ENCODE data around the gene DDB1.

The DDB1 gene

GRCh38 chr11:61305417-61305816, 27.5 kb downstream of the DDB1 start:
- Mint-ChIP-seq H3K27ac (no peak overlapping the region), H3K4me1 (ENCODE audit: low read depth) (peaks cover 3% of the 10 kb centered on the region), H3K4me3 (no peak overlapping the region), H3K9me3 (ENCODE audit: low read depth) (no peaks in the 10 kb centered on the region), H3K27me3 (no peaks in the 10 kb centered on the region), H3K36me3 (peaks cover 12% of the 10 kb centered on the region)

- no peaks in the 10 kb centered on the region for H3K9me3 Mint-ChIP-seq (ENCODE audit: low read depth)
- no peaks in the 10 kb centered on the region for H3K27me3 Mint-ChIP-seq
- H3K36me3 Mint-ChIP-seq, result peaks cover 12% of the 10 kb centered on the region
- H3K4me3 Mint-ChIP-seq, result no peak overlapping the region
- peaks cover 13% of the 10 kb centered on the region for H3K4me1 Mint-ChIP-seq (ENCODE audit: low read depth)
- no peak overlapping the region for H3K27ac Mint-ChIP-seq
Measured at GRCh38 chr11:61303725-61304124, 29.2 kb downstream of the DDB1 start.

DNA sequence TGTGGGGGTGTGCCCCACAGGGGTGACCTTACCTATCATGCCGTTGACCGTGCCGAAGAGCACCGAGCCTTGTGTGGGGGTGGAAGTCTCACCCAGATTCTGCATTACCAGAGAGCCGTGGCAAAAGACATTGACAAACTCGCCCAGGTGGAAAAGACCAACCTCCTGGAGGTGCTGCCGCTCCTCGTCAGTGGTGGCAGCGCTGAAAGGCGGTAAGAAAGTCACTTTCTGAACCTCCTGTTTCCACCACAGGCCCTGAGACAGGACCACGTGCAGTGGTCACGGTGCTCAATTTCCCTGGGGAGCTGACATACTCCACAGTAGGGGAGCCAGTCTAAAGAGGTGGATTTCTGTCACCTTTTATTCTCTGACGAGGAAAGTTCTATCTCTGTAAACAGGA, 30.4 kb downstream of the DDB1 start:
- H3K9me3 Mint-ChIP-seq (ENCODE audit: low read depth), result no peaks in the 10 kb centered on the region
- H3K36me3 Mint-ChIP-seq, result peaks cover 15% of the 10 kb centered on the region
- no peak overlapping the region for H3K27ac Mint-ChIP-seq
- H3K4me3 Mint-ChIP-seq, result no peak overlapping the region
- H3K27me3 Mint-ChIP-seq, result no peaks in the 10 kb centered on the region
- H3K4me1 Mint-ChIP-seq (ENCODE audit: low read depth), result peaks cover 25% of the 10 kb centered on the region

DNA sequence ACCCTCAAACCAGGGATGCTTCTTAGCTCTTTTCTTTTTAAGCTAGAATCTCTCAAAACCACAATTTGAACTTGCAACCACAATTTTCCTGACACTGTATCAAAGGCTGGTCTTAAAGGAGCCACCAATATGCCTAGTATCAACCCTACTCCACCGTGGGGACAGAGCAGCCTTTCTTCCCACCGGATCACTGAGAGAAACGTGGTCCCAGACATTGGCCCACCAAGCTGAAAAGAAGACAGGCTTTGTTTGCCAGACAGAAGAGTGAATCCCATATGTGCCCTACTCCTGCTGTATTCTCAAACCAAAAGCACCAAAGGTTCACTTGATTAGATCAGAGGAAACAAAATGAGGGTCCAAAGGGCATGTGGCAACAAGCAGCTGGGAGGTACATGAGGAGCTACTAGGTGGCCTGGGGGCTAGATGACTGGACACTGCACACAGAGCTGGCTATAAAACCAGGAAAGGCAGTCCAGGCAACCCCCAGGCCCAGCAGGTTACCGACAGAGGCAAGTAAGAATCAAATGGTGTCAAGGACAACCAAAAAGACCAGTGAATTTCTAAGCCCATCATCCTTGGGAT, 34.2 kb downstream of the DDB1 start:
- Mint-ChIP-seq H3K36me3 (peaks cover 20% of the 10 kb centered on the region), H3K4me3 (no peak overlapping the region), H3K27ac (no peak overlapping the region), H3K9me3 (ENCODE audit: low read depth) (no peaks in the 10 kb centered on the region), H3K27me3 (no peaks in the 10 kb centered on the region), H3K4me1 (ENCODE audit: low read depth) (peaks cover 36% of the 10 kb centered on the region)

DNA sequence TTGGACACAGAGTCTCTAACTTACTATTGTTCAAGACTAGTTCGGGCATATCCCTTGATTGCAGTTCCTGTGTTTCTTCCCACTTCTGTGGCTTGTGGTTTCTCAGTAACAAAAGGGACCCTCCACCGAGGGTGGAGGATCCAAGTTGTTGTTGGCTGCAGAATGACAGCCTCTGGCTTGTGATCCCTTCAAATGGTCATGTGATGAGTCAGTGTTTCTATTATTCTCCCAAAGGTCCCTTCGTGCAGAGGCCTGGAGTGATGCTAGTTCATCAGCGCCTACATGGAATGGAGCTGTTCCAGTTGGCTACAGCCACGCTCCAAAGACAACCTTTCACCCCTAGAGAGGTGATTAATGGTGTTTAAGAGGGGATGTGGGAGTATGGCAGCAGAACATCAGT, 35.2 kb downstream of the DDB1 start:
- Mint-ChIP-seq H3K9me3 (ENCODE audit: low read depth) (no peaks in the 10 kb centered on the region), H3K4me3 (peak overlapping the region; percentile 0), H3K27ac (peak overlapping the region; percentile 19), H3K4me1 (ENCODE audit: low read depth) (peaks cover 42% of the 10 kb centered on the region), H3K27me3 (no peaks in the 10 kb centered on the region), H3K36me3 (peaks cover 20% of the 10 kb centered on the region)

GRCh38 chr11:61297341-61297740, 35.6 kb downstream of the DDB1 start:
- H3K36me3 Mint-ChIP-seq, result peaks cover 22% of the 10 kb centered on the region
- H3K4me3 Mint-ChIP-seq, result peak overlapping the region; percentile 44
- H3K4me1 Mint-ChIP-seq (ENCODE audit: low read depth), result peaks cover 45% of the 10 kb centered on the region
- H3K27me3 Mint-ChIP-seq, result peaks cover 3% of the 10 kb centered on the region
- H3K9me3 Mint-ChIP-seq (ENCODE audit: low read depth), result no peaks in the 10 kb centered on the region
- H3K27ac Mint-ChIP-seq, result peak overlapping the region; percentile 19

GRCh38 chr11:61295596-61295926, 37.3 kb downstream of the DDB1 start:
- Mint-ChIP-seq H3K27ac (no peak overlapping the region), H3K27me3 (peaks cover 4% of the 10 kb centered on the region)

GRCh38 chr11:61294717-61295595, 37.9 kb downstream of the DDB1 start, which contains the start of gene VWCE:
Gene VWCE, minus strand, starts transcription at chr11:61295316. Its CDS starts 279 bp downstream, at chr11:61295037.
- H3K4me1 Mint-ChIP-seq (ENCODE audit: low read depth), result peaks cover 43% of the 10 kb centered on the region
- H3K27me3 Mint-ChIP-seq, result peaks cover 4% of the 10 kb centered on the region
- peaks cover 14% of the 10 kb centered on the region for H3K36me3 Mint-ChIP-seq
- no peaks in the 10 kb centered on the region for H3K9me3 Mint-ChIP-seq (ENCODE audit: low read depth)
- peak within 1 kb of the TSS; percentile 94 for H3K4me3 Mint-ChIP-seq
- peak within 1 kb of the TSS; percentile 95 for H3K27ac Mint-ChIP-seq

More at GRCh38 chr11:61295596-61295926, 37.3 kb downstream of the DDB1 start:
- Mint-ChIP-seq H3K4me1 (ENCODE audit: low read depth) (peaks cover 46% of the 10 kb centered on the region), H3K9me3 (ENCODE audit: low read depth) (no peaks in the 10 kb centered on the region), H3K36me3 (peaks cover 16% of the 10 kb centered on the region), H3K4me3 (peak overlapping the region; percentile 73)

DNA sequence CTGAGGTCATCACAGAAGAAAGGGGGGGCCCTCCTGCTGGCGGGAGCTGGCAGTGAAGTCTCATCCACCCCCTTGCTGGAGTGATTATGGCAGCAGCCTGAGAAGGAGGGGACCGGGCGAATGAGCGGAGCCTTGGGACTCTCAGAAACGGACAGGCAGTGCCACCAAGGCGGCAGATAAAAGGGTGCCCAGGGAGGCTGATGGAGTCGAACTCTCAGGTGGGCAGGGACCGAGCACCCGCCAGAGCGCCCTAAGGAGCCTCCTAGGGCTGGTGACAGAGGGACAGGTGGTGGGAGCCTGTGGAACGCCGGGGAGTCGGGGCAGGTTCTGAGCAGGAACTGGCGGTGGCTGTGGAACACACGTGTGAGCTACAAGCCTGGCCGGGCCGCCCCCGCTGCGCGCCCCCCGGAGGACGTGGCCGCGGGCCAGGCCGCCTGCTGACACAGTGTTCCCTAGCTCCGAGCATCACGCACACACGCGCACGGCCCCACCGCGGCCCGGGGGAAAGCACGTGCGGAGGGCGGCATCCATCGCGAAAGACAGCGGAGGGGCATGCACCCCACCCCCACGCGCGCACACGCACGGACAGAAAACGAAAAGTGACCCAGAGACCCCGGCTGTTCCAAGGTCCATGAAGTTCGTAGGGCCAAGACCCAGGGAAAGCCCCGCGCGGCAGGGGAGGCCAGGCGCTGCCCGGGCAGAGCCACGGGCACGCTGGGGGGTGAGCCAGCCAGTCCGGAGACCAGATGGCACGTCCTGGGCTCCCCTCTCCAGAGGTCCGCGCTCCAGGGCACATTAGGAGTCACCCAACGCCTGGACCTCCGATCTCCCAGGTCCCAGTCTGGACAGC, 38.8 kb downstream of the DDB1 start:
- Mint-ChIP-seq H3K27me3 (peaks cover 4% of the 10 kb centered on the region), H3K9me3 (ENCODE audit: low read depth) (no peaks in the 10 kb centered on the region), H3K36me3 (peaks cover 14% of the 10 kb centered on the region), H3K27ac (peak overlapping the region; percentile 95), H3K4me3 (peak overlapping the region; percentile 94), H3K4me1 (ENCODE audit: low read depth) (peaks cover 37% of the 10 kb centered on the region)

DNA sequence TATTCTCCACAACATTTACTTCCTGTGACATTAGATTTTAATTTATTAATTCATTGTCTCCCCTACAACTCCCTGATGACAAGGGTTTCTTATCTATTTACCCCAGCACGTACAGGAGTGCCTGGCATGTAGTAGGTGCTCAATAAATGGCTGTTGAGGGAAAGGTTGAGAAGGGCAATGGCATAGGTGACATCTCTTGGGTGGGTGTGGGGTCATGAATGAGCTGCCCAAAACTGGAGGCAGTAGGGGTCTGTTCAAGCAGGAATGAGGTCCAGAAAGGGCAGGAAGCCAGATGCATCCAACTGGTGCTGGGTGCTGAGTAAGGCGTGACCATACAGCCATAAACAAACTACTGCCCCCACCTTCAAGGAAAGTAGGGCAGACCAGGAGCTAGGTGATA, 40.5 kb downstream of the DDB1 start:
- Mint-ChIP-seq H3K36me3 (peaks cover 10% of the 10 kb centered on the region), H3K4me3 (peak overlapping the region; percentile 68), H3K27me3 (peaks cover 4% of the 10 kb centered on the region), H3K9me3 (ENCODE audit: low read depth) (no peaks in the 10 kb centered on the region), H3K4me1 (ENCODE audit: low read depth) (peaks cover 20% of the 10 kb centered on the region), H3K27ac (no peak overlapping the region)

GRCh38 chr11:61290905-61291690, 41.8 kb downstream of the DDB1 start:
- peaks cover 4% of the 10 kb centered on the region for H3K27me3 Mint-ChIP-seq
- no peaks in the 10 kb centered on the region for H3K9me3 Mint-ChIP-seq (ENCODE audit: low read depth)
- H3K4me1 Mint-ChIP-seq (ENCODE audit: low read depth), result peaks cover 15% of the 10 kb centered on the region
- no peak overlapping the region for H3K27ac Mint-ChIP-seq
- no peak overlapping the region for H3K4me3 Mint-ChIP-seq
- peaks cover 7% of the 10 kb centered on the region for H3K36me3 Mint-ChIP-seq

DNA sequence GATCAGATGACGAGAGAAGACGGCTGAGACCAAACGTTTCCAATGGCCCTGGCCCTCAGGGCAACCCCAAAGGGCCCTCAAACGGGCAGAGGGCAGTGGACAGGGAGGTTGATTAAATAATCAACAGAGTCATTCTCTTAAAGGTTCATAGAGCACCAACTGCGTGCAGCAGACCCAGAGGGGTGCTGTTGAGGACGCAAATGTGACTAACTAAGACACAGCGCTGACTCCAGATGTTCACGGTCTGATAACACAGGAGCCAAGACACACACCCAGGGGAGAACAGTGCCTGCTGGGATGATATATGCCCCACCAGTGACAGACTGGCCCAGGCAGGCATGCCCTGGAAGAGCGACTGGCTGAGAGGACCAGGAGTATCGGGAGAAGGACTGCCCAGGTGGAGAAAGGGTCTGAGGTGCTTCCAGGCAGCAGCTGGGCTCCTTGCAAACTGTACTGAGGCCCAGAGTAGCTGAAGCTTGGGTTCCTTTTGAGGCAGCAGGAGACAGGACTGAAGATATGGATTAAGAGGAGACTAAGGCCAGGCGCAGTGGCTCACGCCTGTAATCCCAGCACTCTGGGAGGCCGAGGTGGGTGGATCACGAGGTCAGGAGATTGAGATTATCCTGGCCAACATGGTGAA, 45.4 kb downstream of the DDB1 start:
- peaks cover 2% of the 10 kb centered on the region for H3K4me1 Mint-ChIP-seq (ENCODE audit: low read depth)
- H3K36me3 Mint-ChIP-seq, result peaks cover 24% of the 10 kb centered on the region
- H3K9me3 Mint-ChIP-seq (ENCODE audit: low read depth), result no peaks in the 10 kb centered on the region
- peaks cover 2% of the 10 kb centered on the region for H3K27me3 Mint-ChIP-seq
- no peak overlapping the region for H3K4me3 Mint-ChIP-seq
- H3K27ac Mint-ChIP-seq, result no peak overlapping the region

DNA sequence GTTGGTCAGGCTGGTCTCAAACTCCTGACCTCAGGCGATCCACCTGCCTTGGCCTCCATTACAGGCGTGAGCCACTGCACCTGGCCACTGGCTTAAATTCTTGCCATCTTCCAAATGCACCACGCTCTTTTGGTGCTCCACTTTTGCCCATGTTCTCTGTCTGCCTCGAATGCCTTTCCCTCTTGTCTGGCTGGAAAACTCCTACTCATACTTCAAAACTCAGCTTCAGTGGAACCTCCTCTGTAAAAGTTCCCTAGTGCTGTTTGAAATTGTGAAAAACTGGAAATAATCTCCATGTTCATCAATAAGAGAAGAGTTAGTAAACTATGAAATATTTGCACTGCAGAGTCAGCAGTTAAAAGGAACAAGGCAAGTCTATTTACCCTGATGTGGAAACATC, 49.3 kb downstream of the DDB1 start:
- H3K4me3 Mint-ChIP-seq, result no peak overlapping the region
- H3K9me3 Mint-ChIP-seq (ENCODE audit: low read depth), result no peaks in the 10 kb centered on the region
- no peaks in the 10 kb centered on the region for H3K4me1 Mint-ChIP-seq (ENCODE audit: low read depth)
- no peak overlapping the region for H3K27ac Mint-ChIP-seq
- peaks cover 23% of the 10 kb centered on the region for H3K36me3 Mint-ChIP-seq
- no peaks in the 10 kb centered on the region for H3K27me3 Mint-ChIP-seq
